Astrocyte of the cerebellum (primary cell): ENCODE measurements around the gene TMEM184A.
A peak's percentile ranks its signal among the peaks of the same experiment; 100 is the strongest.

Source experiments
- DNase-seq: peaks from one replicate; pipeline ENCODE4 v3.0.0-alpha.2; 2011; ENCODE audit warnings: low read depth
- H3K4me3 ChIP-seq: 2 replicates; pipeline ENCODE4 v1.5.1; 2011; ENCODE audit warnings: mild to moderate bottlenecking, low read depth, low read length, moderate library complexity
- in situ Hi-C: cut with HindIII; loops from 2 replicates; pipeline ENCODE4 v1.10.0; 2017; ENCODE audit warnings: low sequenced_read_pairs
- TF ChIP-seq, protein P1 (sequence below): IDR thresholded peaks from 2 replicates; pipeline ENCODE4 v1.5.1; 2012; ENCODE audit warnings: low read length, low read depth, moderate library complexity, mild to moderate bottlenecking; ENCODE audit errors: missing control alignments

TMEM184A gene

GRCh38 chr7:1555813-1556543 lies at the start of gene TMEM184A:
TSS of gene TMEM184A (minus strand) at chr7:1556205. CDS start at chr7:1555484, 721 bp downstream.
- in situ Hi-C loops, result no loop called here
- no peak within 1 kb of the TSS for H3K4me3 ChIP-seq
- DNase-seq, result no peak
- TF ChIP-seq, protein P1, sequence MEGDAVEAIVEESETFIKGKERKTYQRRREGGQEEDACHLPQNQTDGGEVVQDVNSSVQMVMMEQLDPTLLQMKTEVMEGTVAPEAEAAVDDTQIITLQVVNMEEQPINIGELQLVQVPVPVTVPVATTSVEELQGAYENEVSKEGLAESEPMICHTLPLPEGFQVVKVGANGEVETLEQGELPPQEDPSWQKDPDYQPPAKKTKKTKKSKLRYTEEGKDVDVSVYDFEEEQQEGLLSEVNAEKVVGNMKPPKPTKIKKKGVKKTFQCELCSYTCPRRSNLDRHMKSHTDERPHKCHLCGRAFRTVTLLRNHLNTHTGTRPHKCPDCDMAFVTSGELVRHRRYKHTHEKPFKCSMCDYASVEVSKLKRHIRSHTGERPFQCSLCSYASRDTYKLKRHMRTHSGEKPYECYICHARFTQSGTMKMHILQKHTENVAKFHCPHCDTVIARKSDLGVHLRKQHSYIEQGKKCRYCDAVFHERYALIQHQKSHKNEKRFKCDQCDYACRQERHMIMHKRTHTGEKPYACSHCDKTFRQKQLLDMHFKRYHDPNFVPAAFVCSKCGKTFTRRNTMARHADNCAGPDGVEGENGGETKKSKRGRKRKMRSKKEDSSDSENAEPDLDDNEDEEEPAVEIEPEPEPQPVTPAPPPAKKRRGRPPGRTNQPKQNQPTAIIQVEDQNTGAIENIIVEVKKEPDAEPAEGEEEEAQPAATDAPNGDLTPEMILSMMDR, result peak; percentile 31

DNA sequence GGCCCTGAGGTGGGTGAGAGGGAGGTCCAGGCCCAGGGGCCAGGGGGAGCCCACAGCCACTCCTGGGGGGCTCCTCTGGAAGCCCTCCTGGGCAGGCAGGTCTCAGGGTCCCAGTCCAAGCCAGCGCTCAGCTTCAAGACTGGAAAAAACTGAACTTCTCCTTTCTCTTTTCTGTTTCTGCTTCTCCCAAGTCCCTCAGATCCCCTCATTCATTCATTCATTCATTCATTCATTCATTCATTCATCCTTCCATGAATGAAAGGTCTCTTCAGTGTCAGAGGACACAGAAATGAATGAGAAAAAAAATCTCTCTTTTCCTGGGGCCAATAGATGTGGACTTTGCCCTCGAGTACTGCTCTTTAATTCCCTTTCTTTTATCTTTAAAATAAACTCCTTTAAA lies 48.4 kb upstream of the TMEM184A start:
- TF ChIP-seq, protein P1, result no peak
- DNase-seq, result no peak
- no peak overlapping the region for H3K4me3 ChIP-seq
- in situ Hi-C loops, result no loop called here

DNA sequence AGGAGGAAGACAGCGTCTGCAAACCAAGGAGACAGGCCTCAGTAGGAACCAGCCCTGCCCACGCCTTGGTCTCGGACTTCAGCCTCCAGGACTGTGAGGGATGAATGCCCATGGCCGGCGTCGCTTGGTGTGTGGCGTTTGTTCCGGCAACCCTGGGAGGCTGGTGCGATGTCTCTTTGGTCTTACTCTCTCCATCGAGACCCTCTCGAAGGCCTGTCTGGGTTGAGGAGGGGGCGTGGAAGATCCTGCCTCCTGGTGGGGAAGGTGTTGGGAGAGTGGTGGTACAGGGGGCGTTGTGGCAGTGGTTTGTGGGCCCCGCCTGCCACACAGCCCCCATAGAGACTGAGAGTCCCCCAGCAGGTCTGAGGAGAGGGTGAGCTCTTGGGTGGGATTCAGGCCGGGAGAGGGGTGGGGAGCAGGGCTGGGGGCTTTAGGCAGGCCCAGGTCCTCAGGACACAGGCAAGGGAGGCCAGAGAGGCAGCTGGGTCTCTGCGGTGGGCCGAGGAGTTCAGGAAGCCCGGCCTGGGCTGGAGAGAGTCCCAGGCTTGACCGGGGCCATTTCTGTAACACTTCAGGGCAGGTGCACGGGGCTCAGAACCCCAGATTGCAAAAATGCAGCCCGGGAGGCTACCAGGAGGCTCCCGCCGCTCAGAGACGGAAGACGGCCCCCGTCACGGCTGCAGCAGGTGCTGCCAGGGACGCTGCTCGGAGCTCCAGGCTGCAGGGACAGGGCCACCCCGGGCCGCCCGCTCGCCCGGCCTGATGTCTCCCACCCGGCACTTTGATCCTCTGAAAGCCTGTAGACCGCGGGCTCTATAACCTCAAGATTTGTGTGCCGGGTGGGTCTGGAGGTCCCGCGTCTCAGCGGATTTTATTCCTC lies 47.6 kb upstream of the TMEM184A start:
- TF ChIP-seq, protein P1, result no peak
- H3K4me3 ChIP-seq, result no peak overlapping the region
- no peak for DNase-seq
- in situ Hi-C loops, result no loop called here

GRCh38 chr7:1602386-1602785 lies 46.4 kb upstream of the TMEM184A start:
- TF ChIP-seq, protein P1, result no peak
- no peak for DNase-seq
- H3K4me3 ChIP-seq, result no peak overlapping the region
- in situ Hi-C loops, result no loop called here

GRCh38 chr7:1601956-1602355 lies 46.0 kb upstream of the TMEM184A start:
- in situ Hi-C loops, result no loop called here
- H3K4me3 ChIP-seq, result no peak overlapping the region
- TF ChIP-seq, protein P1, result no peak
- no peak for DNase-seq

- in situ Hi-C loops, result no loop called here
- no peak overlapping the region for H3K4me3 ChIP-seq
- TF ChIP-seq, protein P1, result no peak
- no peak for DNase-seq
These were observed 43.8 kb upstream of the TMEM184A start for GRCh38 chr7:1599640-1600395.
